Measurements from ENCODE around the gene TMBIM4.

The TMBIM4 gene

GRCh38 chr12:66140731-66141130 is 29.1 kb downstream of the TMBIM4 start:
- DNase-seq (ENCODE audit: low spot score): no peak

GRCh38 chr12:66139328-66139727 is 30.5 kb downstream of the TMBIM4 start:
- no peak for DNase-seq (ENCODE audit: low spot score)

- DNase-seq (ENCODE audit: low spot score): peak; percentile 27
These were observed 31.9 kb downstream of the TMBIM4 start for GRCh38 chr12:66137937-66138336.

GRCh38 chr12:66132408-66132807 is 37.4 kb downstream of the TMBIM4 start:
- peak; percentile 93 for DNase-seq (ENCODE audit: low spot score)

GRCh38 chr12:66131067-66131688 is 38.6 kb downstream of the TMBIM4 start:
- no peak for DNase-seq (ENCODE audit: low spot score)

- DNase-seq (ENCODE audit: low spot score): peak; percentile 96
These were observed 39.3 kb downstream of the TMBIM4 start, which contains the start of gene LLPH for GRCh38 chr12:66130267-66131066. Gene LLPH, minus strand, starts transcription at chr12:66130750. Its CDS starts 1,644 bp downstream, at chr12:66129106.

- DNase-seq (ENCODE audit: low spot score): peak; percentile 25
These were observed 39.9 kb downstream of the TMBIM4 start for GRCh38 chr12:66129934-66130266.

GRCh38 chr12:66127650-66128049 is 42.1 kb downstream of the TMBIM4 start:
- no peak for DNase-seq (ENCODE audit: low spot score)

GRCh38 chr12:66120477-66120876 is 49.3 kb downstream of the TMBIM4 start:
- DNase-seq (ENCODE audit: low spot score): no peak

- no peak for DNase-seq (ENCODE audit: low spot score)
These were observed 49.9 kb downstream of the TMBIM4 start for GRCh38 chr12:66119870-66120241.

- DNase-seq (ENCODE audit: low spot score): no peak
These were observed 50.4 kb downstream of the TMBIM4 start for GRCh38 chr12:66119229-66119869.

- DNase-seq (ENCODE audit: low spot score): peak; percentile 74
These were observed 51.4 kb downstream of the TMBIM4 start for GRCh38 chr12:66118240-66118891.

- DNase-seq (ENCODE audit: low spot score): no peak
These were observed 52.6 kb downstream of the TMBIM4 start for GRCh38 chr12:66117242-66117641.

- DNase-seq (ENCODE audit: low spot score): no peak
These were observed 54.7 kb downstream of the TMBIM4 start for GRCh38 chr12:66115071-66115600.

GRCh38 chr12:66113471-66113870 is 56.3 kb downstream of the TMBIM4 start:
- no peak for DNase-seq (ENCODE audit: low spot score)

- no peak for DNase-seq (ENCODE audit: low spot score)
These were observed 58.2 kb downstream of the TMBIM4 start for GRCh38 chr12:66111605-66112004.

GRCh38 chr12:66109056-66109455 is 60.7 kb downstream of the TMBIM4 start:
- DNase-seq (ENCODE audit: low spot score): no peak

GRCh38 chr12:66108386-66108785 is 61.4 kb downstream of the TMBIM4 start:
- DNase-seq (ENCODE audit: low spot score): no peak

- DNase-seq (ENCODE audit: low spot score): peak; percentile 90
These were observed 62.3 kb downstream of the TMBIM4 start for GRCh38 chr12:66107451-66107915.

- peak; percentile 10 for DNase-seq (ENCODE audit: low spot score)
These were observed 66.5 kb downstream of the TMBIM4 start for GRCh38 chr12:66103016-66103913.

All from kidney tubule cell (primary cell).